HepG2 (cell line): Measurements from ENCODE around the gene WDSUB1. TPM values are rescaled to one million over a fixed set of nuclear protein-coding genes. Genes with fewer than 3 reads are reported as not detected.

ENCODE experiments used
- BHLHE40 ChIP-seq: IDR thresholded peaks from 2 replicates; pipeline ENCODE4 v1.6.1; 2011; ENCODE audit warnings: low read length, improper control_type of control experiment
- CCDC6 ChIP-seq: sonication (generic); formaldehyde crosslinking; IDR thresholded peaks from 2 replicates; pipeline ENCODE4 v1.8.1; 2022; ENCODE audit warnings: mild to moderate bottlenecking, missing genetic modification reagents, moderate library complexity
- GATAD2A ChIP-seq: IDR thresholded peaks from 2 replicates; pipeline ENCODE4 v1.6.1; 2016
- HES4 ChIP-seq: sonication (generic); formaldehyde crosslinking; IDR thresholded peaks from 2 replicates; pipeline ENCODE4 v1.9.0; 2021; ENCODE audit warnings: mild to moderate bottlenecking, missing genetic modification reagents, borderline replicate concordance
- HOXA5 ChIP-seq: sonication (generic); formaldehyde crosslinking; IDR thresholded peaks from 2 replicates; pipeline ENCODE4 v1.4.0; 2020; ENCODE audit warnings: missing genetic modification reagents
- KDM6A ChIP-seq: IDR thresholded peaks from 2 replicates; pipeline ENCODE4 v1.6.1; 2016; ENCODE audit warnings: low read depth
- KLF13 ChIP-seq: sonication (generic); formaldehyde crosslinking; IDR thresholded peaks from 2 replicates; pipeline ENCODE4 v1.4.0; 2020; ENCODE audit warnings: mild to moderate bottlenecking, missing genetic modification reagents
- MBD4 ChIP-seq: IDR thresholded peaks from 2 replicates; pipeline ENCODE4 v1.6.1; 2012; ENCODE audit warnings: low read length, inconsistent platforms, borderline replicate concordance
- MIER2 ChIP-seq: IDR thresholded peaks from 2 replicates; pipeline ENCODE4 v1.6.1; 2016; ENCODE audit warnings: missing biosample characterization, missing genetic modification reagents
- PAWR ChIP-seq: sonication (generic); formaldehyde crosslinking; IDR thresholded peaks from 2 replicates; pipeline ENCODE4 v1.4.0; 2020; ENCODE audit warnings: missing genetic modification reagents, mild to moderate bottlenecking, borderline replicate concordance
- PHB2 ChIP-seq: fragments of 450-650 bp; IDR thresholded peaks from 2 replicates; pipeline ENCODE4 v1.6.1; 2018; ENCODE audit not compliant: partially characterized antibody
- PHF5A ChIP-seq: IDR thresholded peaks from one replicate; pipeline ENCODE4 v1.6.1; 2018; ENCODE audit warnings: low read depth, missing genetic modification reagents; ENCODE audit not compliant: unreplicated experiment
- RBAK ChIP-seq: sonication (generic); formaldehyde crosslinking; IDR thresholded peaks from 2 replicates; pipeline ENCODE4 v1.5.1; 2020; ENCODE audit warnings: mild to moderate bottlenecking, missing genetic modification reagents
- TARDBP ChIP-seq: sonication (generic); formaldehyde crosslinking; IDR thresholded peaks from 2 replicates; pipeline ENCODE4 v1.8.0; 2022; ENCODE audit warnings: mild to moderate bottlenecking, missing genetic modification reagents
- ZEB1 ChIP-seq: IDR thresholded peaks from 2 replicates; pipeline ENCODE4 v1.6.1; 2012; ENCODE audit warnings: mild to moderate bottlenecking, low read depth, inconsistent platforms; ENCODE audit not compliant: insufficient replicate concordance
- ZMYM2 ChIP-seq: sonication (generic); formaldehyde crosslinking; IDR thresholded peaks from 2 replicates; pipeline ENCODE4 v1.8.0; 2022; ENCODE audit warnings: mild to moderate bottlenecking, missing genetic modification reagents
- ZNF333 ChIP-seq: sonication (generic); formaldehyde crosslinking; IDR thresholded peaks from 2 replicates; pipeline ENCODE4 v1.4.0; 2020; ENCODE audit warnings: mild to moderate bottlenecking, missing genetic modification reagents, borderline replicate concordance
- ZNF549 ChIP-seq: sonication (generic); formaldehyde crosslinking; IDR thresholded peaks from 2 replicates; pipeline ENCODE4 v1.5.0; 2020; ENCODE audit warnings: missing genetic modification reagents
- ZNF619 ChIP-seq: sonication (generic); formaldehyde crosslinking; IDR thresholded peaks from 2 replicates; pipeline ENCODE4 v1.4.0; 2020; ENCODE audit warnings: mild to moderate bottlenecking, missing genetic modification reagents
- ZNF644 ChIP-seq: IDR thresholded peaks from 2 replicates; pipeline ENCODE4 v1.6.1; 2016; ENCODE audit warnings: low read depth
- ZNF703 ChIP-seq: sonication (generic); formaldehyde crosslinking; IDR thresholded peaks from 2 replicates; pipeline ENCODE4 v1.5.1; 2020; ENCODE audit warnings: missing genetic modification reagents, mild to moderate bottlenecking, moderate library complexity, borderline replicate concordance
- ZNF720 ChIP-seq: sonication (generic); formaldehyde crosslinking; IDR thresholded peaks from 2 replicates; pipeline ENCODE4 v1.4.0; 2020; ENCODE audit warnings: missing genetic modification reagents
- ZNF850 ChIP-seq: sonication (generic); formaldehyde crosslinking; conservative IDR thresholded peaks from 2 replicates; pipeline ENCODE4 v1.9.0; 2021; ENCODE audit warnings: mild to moderate bottlenecking, missing genetic modification reagents
- polyA plus RNA-seq, 8 experiments: library from polyadenylated mRNA; depleted of rRNA in 3 of 8; stranded (reverse) in 7 of 8; unstranded in 1 of 8; fragments of >200 nt; fragmentation: Illumina TruSeq in 4 of 8; extraction: Trizol in 4 of 8; gene quantifications; 2 replicates each; pipeline versions ENCODE4 v1.2.1 to v1.2.3, GENCODE V29; 2011 to 2016; ENCODE audit warnings: low read depth in 4 of 8, missing spikeins in 1 of 8, mixed read lengths in 1 of 8; ENCODE audit not compliant: insufficient read depth in 1 of 8
- total RNA-seq, 5 experiments: library from RNA; depleted of rRNA; stranded (reverse); fragments of >200 nt; fragmentation: Illumina TruSeq; extraction: Trizol; gene quantifications; 2 replicates each; pipeline ENCODE4 v1.2.3, GENCODE V29; 2016; ENCODE audit warnings: low read depth in 1 of 5
- TF ChIP-seq, protein P1 (sequence below): sonication (generic); IDR thresholded peaks from 2 replicates; pipeline ENCODE4 v1.6.1; 2016; ENCODE audit warnings: low read depth, borderline replicate concordance
- TF ChIP-seq, protein P2 (sequence below), 2 experiments: sonication (generic) in 1 of 2; formaldehyde crosslinking in 1 of 2; IDR thresholded peaks; 2 replicates each; pipeline versions ENCODE4 v1.4.0 to v1.6.1; 2018 to 2020; ENCODE audit warnings: missing genetic modification reagents in 2 of 2, borderline replicate concordance in 1 of 2, low read depth in 1 of 2, mild to moderate bottlenecking in 1 of 2, missing biosample characterization in 1 of 2
- TF ChIP-seq, protein P3 (sequence below): IDR thresholded peaks from 2 replicates; pipeline ENCODE4 v1.6.1; 2016; ENCODE audit warnings: low read depth, borderline replicate concordance

WDSUB1 gene
- total and polyA plus RNA-seq, 2 of the 13 experiments (the other 11 are each of a cell fraction or from before 2014, with no cell fraction given), result 10.1 to 10.7 TPM

DNA sequence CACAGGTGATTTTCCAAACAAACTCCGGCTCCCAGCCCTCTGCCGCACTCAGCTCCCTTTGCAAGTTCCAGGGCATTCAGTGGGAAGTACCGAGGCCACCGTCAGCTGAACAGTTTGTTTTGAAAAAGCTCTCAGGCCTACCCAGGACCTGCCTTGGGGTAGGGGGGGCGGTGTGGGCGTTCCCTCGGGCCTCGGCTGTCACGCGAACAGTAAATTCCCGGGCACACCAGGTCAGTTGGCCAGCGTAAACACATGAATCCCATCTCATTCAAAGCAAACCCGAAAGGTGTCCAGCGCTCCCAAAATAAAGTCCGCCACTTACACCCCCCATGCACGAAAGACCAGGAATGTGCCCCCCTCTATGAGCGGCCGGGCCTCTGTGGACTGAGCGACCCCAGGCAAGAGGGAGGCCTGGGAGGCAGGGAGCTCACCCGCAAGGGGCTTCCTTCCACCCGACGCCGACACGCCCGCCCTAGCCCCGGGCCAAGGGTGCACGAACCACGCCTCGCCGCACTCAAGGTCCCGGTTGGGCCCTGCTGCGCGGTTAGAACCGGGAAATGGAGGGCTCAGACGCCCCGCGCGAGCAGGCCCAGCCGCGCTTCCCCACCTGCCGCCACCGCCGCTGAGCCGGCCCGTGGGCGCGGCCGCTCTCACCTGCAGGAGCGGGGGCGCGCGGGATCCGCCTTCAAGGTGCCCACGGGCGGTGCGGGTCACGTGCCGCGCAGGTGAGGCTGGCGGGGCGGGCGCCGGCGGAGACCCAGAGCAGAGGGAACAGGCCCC, at the start of gene WDSUB1 (continued):
- TF ChIP-seq PHF5A (CRISPR knock-in tag) (no peak), ZMYM2 (CRISPR knock-in tag) (no peak), CCDC6 (CRISPR knock-in tag) (peak; percentile 96), HOXA5 (CRISPR knock-in tag) (peak; percentile 87; the same call in 1 of the 2 replicates), PAWR (peak; percentile 93; the same call in 1 of the 2 replicates), GATAD2A (peak; percentile 19; the same call in 1 of the 2 replicates), ZEB1 (peak; percentile 96), BHLHE40 (peak; percentile 98), ZNF644 (CRISPR knock-in tag) (no peak), PHB2 (no peak), RBAK (no peak), TARDBP (CRISPR knock-in tag) (no peak), ZNF703 (CRISPR knock-in tag) (peak; percentile 62; the same call in 1 of the 2 replicates), KLF13 (CRISPR knock-in tag) (no peak; the same call in 1 of the 2 replicates), MBD4 (no peak), HES4 (peak; percentile 95), MIER2 (CRISPR knock-in tag) (peak; percentile 9; the same call in 1 of the 2 replicates), ZNF619 (CRISPR knock-in tag) (peak; percentile 2), ZNF850 (CRISPR knock-in tag) (0 out of 2 replicates have a peak, but pooled peaks have one; percentile 53), ZNF720 (CRISPR knock-in tag) (no peak), ZNF549 (CRISPR knock-in tag) (no peak), KDM6A (no peak; the same call in 1 of the 2 replicates), ZNF333 (CRISPR knock-in tag) (no peak; the same call in 1 of the 2 replicates)
- TF ChIP-seq, protein P1, sequence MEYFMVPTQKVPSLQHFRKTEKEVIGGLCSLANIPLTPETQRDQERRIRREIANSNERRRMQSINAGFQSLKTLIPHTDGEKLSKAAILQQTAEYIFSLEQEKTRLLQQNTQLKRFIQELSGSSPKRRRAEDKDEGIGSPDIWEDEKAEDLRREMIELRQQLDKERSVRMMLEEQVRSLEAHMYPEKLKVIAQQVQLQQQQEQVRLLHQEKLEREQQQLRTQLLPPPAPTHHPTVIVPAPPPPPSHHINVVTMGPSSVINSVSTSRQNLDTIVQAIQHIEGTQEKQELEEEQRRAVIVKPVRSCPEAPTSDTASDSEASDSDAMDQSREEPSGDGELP, result peak; percentile 81
- TF ChIP-seq, protein P2, sequence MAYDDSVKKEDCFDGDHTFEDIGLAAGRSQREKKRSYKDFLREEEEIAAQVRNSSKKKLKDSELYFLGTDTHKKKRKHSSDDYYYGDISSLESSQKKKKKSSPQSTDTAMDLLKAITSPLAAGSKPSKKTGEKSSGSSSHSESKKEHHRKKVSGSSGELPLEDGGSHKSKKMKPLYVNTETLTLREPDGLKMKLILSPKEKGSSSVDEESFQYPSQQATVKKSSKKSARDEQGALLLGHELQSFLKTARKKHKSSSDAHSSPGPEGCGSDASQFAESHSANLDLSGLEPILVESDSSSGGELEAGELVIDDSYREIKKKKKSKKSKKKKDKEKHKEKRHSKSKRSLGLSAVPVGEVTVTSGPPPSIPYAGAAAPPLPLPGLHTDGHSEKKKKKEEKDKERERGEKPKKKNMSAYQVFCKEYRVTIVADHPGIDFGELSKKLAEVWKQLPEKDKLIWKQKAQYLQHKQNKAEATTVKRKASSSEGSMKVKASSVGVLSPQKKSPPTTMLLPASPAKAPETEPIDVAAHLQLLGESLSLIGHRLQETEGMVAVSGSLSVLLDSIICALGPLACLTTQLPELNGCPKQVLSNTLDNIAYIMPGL (CRISPR knock-in tag; IDR thresholded peaks at IDR 0.05; ENCODE audit: borderline replicate concordance in 1 of 2, low read depth in 1 of 2), result peak; percentile 47 to 69; a peak in 3 of 4 replicates
- TF ChIP-seq, protein P3, sequence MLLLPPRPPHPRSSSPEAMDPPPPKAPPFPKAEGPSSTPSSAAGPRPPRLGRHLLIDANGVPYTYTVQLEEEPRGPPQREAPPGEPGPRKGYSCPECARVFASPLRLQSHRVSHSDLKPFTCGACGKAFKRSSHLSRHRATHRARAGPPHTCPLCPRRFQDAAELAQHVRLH (CRISPR knock-in tag), result 0 out of 2 replicates have a peak, but pooled peaks have one; percentile 16
